DMS 273 treated with DMSO at 0.1 percent for 48 hours (cell line): ENCODE measurements around the gene MT1G.
"Not testable (repeated sequence)": the region's sequence is repeated elsewhere in the genome, so short reads cannot be mapped to it uniquely, and the experiment has no call there.

Experiments
- DNase-seq: peaks from one replicate; lab custom pipeline; 2025; lab: John Stamatoyannopoulos, UW

Gene MT1G

GRCh38 chr16:56684926-56685590 lies 17.2 kb upstream of the MT1G start:
- no peak for DNase-seq

GRCh38 chr16:56684256-56684925 lies 16.5 kb upstream of the MT1G start:
- no peak for DNase-seq

- DNase-seq, result no peak
Observed at GRCh38 chr16:56683424-56684172, 15.7 kb upstream of the MT1G start.

- no peak for DNase-seq
Observed at GRCh38 chr16:56682703-56683397, 15.0 kb upstream of the MT1G start.

- peak; percentile 80 for DNase-seq
Observed at GRCh38 chr16:56681939-56682702, 14.3 kb upstream of the MT1G start, which contains the start of gene MT1X. Gene MT1X (plus strand): TSS chr16:56682470. CDS start chr16:56682541, 71 bp downstream.

- DNase-seq, result no peak
Observed at GRCh38 chr16:56679818-56680217, 12.0 kb upstream of the MT1G start.

- DNase-seq, result no peak
Observed at GRCh38 chr16:56679078-56679730, 11.3 kb upstream of the MT1G start.

GRCh38 chr16:56677474-56677873 lies 9.6 kb upstream of the MT1G start:
- no peak for DNase-seq

GRCh38 chr16:56675685-56676210 lies 7.9 kb upstream of the MT1G start:
- DNase-seq, result no peak

- DNase-seq, result not testable (repeated sequence)
Observed at GRCh38 chr16:56674570-56674969, 6.7 kb upstream of the MT1G start.

GRCh38 chr16:56673921-56674320 lies 6.1 kb upstream of the MT1G start:
- DNase-seq, result no peak

- no peak for DNase-seq
Observed at GRCh38 chr16:56672761-56673536, 5.1 kb upstream of the MT1G start.

- not testable (repeated sequence) for DNase-seq
Observed at GRCh38 chr16:56672171-56672570, 4.3 kb upstream of the MT1G start.

- DNase-seq, result not testable (repeated sequence)
Observed at GRCh38 chr16:56671691-56672090, 3.8 kb upstream of the MT1G start.

- DNase-seq, result no peak
Observed at GRCh38 chr16:56670620-56670934, 2.7 kb upstream of the MT1G start.

- DNase-seq, result no peak
Observed at GRCh38 chr16:56669840-56670619, 2.2 kb upstream of the MT1G start.

GRCh38 chr16:56669005-56669839 lies 1.4 kb upstream of the MT1G start, which contains the start of gene MT1H:
Gene MT1H (plus strand): TSS chr16:56669814. CDS start chr16:56669885, 71 bp downstream.
- no peak for DNase-seq
